GM12891 (cell line): ENCODE data around the gene DPM3.

Source experiments
- POLR2AphosphoS5 ChIP-seq: IDR thresholded peaks from 2 replicates; pipeline ENCODE4 v1.6.1; 2011; ENCODE audit warnings: low read depth, low read length, control low read depth
- POU2F2 ChIP-seq: IDR thresholded peaks from 2 replicates; pipeline ENCODE4 v1.6.1; 2011; ENCODE audit warnings: low read depth, mild to moderate bottlenecking, control low read depth, low read length, moderate library complexity
- TAF1 ChIP-seq: IDR thresholded peaks from 2 replicates; pipeline ENCODE4 v1.6.1; 2011; ENCODE audit warnings: low read depth, low read length, control low read depth

GRCh38 chr1:155121249-155121648, 19.1 kb downstream of the DPM3 start:
- TF ChIP-seq POU2F2 (no peak), POLR2AphosphoS5 (no peak), TAF1 (no peak)
